ENCODE measurements around the gene IFNA6. TPM values are rescaled to one million over a fixed set of nuclear protein-coding genes. Genes with fewer than 3 reads are reported as not detected.

IFNA6 gene
- total and polyA plus RNA-seq, 2 experiments from 2014 or later: not detected

GRCh38 chr9:21311889-21312288, 38.8 kb downstream of the IFNA6 start:
- no peak overlapping the region for H3K4me3 ChIP-seq
- peaks cover 10% of the 10 kb centered on the region; the same call in 2 of the 3 replicates for H3K9me3 Mint-ChIP-seq
- H2AFZ ChIP-seq: no peak overlapping the region
- no peaks in the 10 kb centered on the region for H4K20me1 ChIP-seq (replicated peaks; ENCODE audit: insufficient read depth)
- peaks cover 2% of the 10 kb centered on the region; the same call in 1 of the 3 replicates for H3K4me1 Mint-ChIP-seq
- no peak for TF ChIP-seq POLR2AphosphoS5 (IDR thresholded peaks at IDR 0.05; ENCODE audit: low read depth)
- TF ChIP-seq STAT1 (IDR thresholded peaks at IDR 0.05; ENCODE audit: unreplicated experiment): no peak
- no peaks in the 10 kb centered on the region for H3K9me2 ChIP-seq (ENCODE audit: insufficient read depth)
- H3K36me3 ChIP-seq (ENCODE audit: insufficient read depth): no peaks in the 10 kb centered on the region
- no peak overlapping the region for H3K4me3 Mint-ChIP-seq
- H3F3A ChIP-seq (replicated peaks; ENCODE audit: low read depth): no peaks in the 10 kb centered on the region
- no peak overlapping the region for H3K27ac Mint-ChIP-seq
- no peaks in the 10 kb centered on the region for H3K27me3 ChIP-seq (ENCODE audit: insufficient read depth)
- H3K79me2 ChIP-seq (replicated peaks; ENCODE audit: insufficient read depth): no peaks in the 10 kb centered on the region
- H3K4me1 ChIP-seq (ENCODE audit: insufficient read depth): no peaks in the 10 kb centered on the region
- peaks cover 2% of the 10 kb centered on the region for H3K27me3 Mint-ChIP-seq (ENCODE audit: insufficient read depth, low read depth, poor library complexity)
- no peak for DNase-seq (ENCODE audit: low spot score)
- H3K36me3 Mint-ChIP-seq (ENCODE audit: low read depth): peaks cover 4% of the 10 kb centered on the region; the same call in 1 of the 3 replicates
- ATAC-seq: no peak
- no peak overlapping the region for H3K4me2 ChIP-seq
- H3K27ac ChIP-seq (ENCODE audit: low read depth): no peak overlapping the region

- ATAC-seq (no peak), DNase-seq (ENCODE audit: low spot score) (no peak)
- no peaks in the 10 kb centered on the region for H3K4me1 ChIP-seq (ENCODE audit: insufficient read depth)
- Mint-ChIP-seq H3K36me3 (ENCODE audit: low read depth) (no peaks in the 10 kb centered on the region), H3K27me3 (ENCODE audit: insufficient read depth, low read depth, poor library complexity) (no peaks in the 10 kb centered on the region), H3K9me3 (no peaks in the 10 kb centered on the region), H3K27ac (no peak within 1 kb of the TSS), H3K4me3 (no peak within 1 kb of the TSS), H3K4me1 (no peaks in the 10 kb centered on the region)
- no peaks in the 10 kb centered on the region for H3K79me2 ChIP-seq (replicated peaks; ENCODE audit: insufficient read depth)
- H3F3A ChIP-seq (replicated peaks; ENCODE audit: low read depth): no peaks in the 10 kb centered on the region
- no peak within 1 kb of the TSS for H3K4me3 ChIP-seq
- no peak within 1 kb of the TSS for H2AFZ ChIP-seq
- H3K27ac ChIP-seq (ENCODE audit: low read depth): no peak within 1 kb of the TSS
- no peaks in the 10 kb centered on the region for H3K27me3 ChIP-seq (ENCODE audit: insufficient read depth)
- H3K9me2 ChIP-seq (ENCODE audit: insufficient read depth): no peaks in the 10 kb centered on the region
- no peak within 1 kb of the TSS for H3K4me2 ChIP-seq
- H3K36me3 ChIP-seq (ENCODE audit: insufficient read depth): no peaks in the 10 kb centered on the region
- no peaks in the 10 kb centered on the region for H4K20me1 ChIP-seq (replicated peaks; ENCODE audit: insufficient read depth)
- TF ChIP-seq ZNF462 (CRISPR knock-in tag; IDR thresholded peaks at IDR 0.05) (no peak), CREB1 (CRISPR knock-in tag; IDR thresholded peaks at IDR 0.05; ENCODE audit: low read depth) (no peak), JUNB (IDR thresholded peaks at IDR 0.05; ENCODE audit: unreplicated experiment) (no peak), ETS1 (IDR thresholded peaks at IDR 0.05) (no peak), STAT1 (IDR thresholded peaks at IDR 0.05; ENCODE audit: unreplicated experiment) (no peak), EZH2 (IDR thresholded peaks at IDR 0.05; ENCODE audit: low read depth, unreplicated experiment) (no peak), ZNF331 (CRISPR knock-in tag; IDR thresholded peaks at IDR 0.05; ENCODE audit: low read depth) (no peak), REST (IDR thresholded peaks at IDR 0.05; ENCODE audit: unreplicated experiment) (no peak), CTCF (conservative IDR thresholded peaks at IDR 0.05; ENCODE audit: low read depth in 2 of 2) (no peak)
Measured at GRCh38 chr9:21305213-21305612, 45.5 kb downstream of the IFNA6 start, which contains the start of gene IFNA5. Gene IFNA5, minus strand, starts transcription at chr9:21305313. Its CDS starts 57 bp downstream, at chr9:21305256.

Data from GM23338 (cell line).